GM19455 (cell line): Measurements from ENCODE around the gene DNHD1.
"Not testable (repeated sequence)": the region's sequence is repeated elsewhere in the genome, so short reads cannot be mapped to it uniquely, and the experiment has no call there.

Experiments used
- ATAC-seq: cut with Tn5 transposase; IDR thresholded peaks from one replicate; pipeline ENCODE4 v1.9.1; 2021; ENCODE audit not compliant: unreplicated experiment

The DNHD1 gene

DNA sequence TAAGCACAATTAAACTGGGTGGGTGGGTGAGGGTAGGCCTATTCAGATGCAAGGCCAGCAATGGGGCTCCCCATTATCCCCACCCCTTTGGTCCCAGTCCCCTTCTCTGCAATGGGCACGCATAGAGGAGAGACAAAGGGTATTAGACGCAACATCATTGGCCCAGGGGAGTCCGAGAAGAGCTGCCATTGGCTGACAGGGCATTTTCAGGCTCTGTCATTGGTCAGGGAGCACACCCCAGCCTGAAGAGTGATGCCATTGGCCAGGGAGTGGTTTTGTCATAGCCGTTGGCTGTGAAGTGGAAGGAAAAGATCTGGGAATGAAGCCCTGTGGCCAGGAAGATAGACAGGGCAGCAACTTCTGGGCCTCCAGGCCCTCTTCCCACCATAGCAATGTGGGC lies 20.5 kb upstream of the DNHD1 start:
- ATAC-seq, result no peak

- no peak for ATAC-seq
These were observed 16.7 kb upstream of the DNHD1 start for GRCh38 chr11:6480299-6480914.

- peak; percentile 99 for ATAC-seq
These were observed 15.8 kb upstream of the DNHD1 start, which contains the start of the genes ARFIP2 and TIMM10B for GRCh38 chr11:6481012-6481923. Gene ARFIP2, minus strand, starts transcription at chr11:6481331. Its CDS starts 910 bp downstream, at chr11:6480421. Gene TIMM10B, plus strand, starts transcription at chr11:6481501. Its CDS starts 16 bp downstream, at chr11:6481517.

GRCh38 chr11:6481924-6482275 lies 15.2 kb upstream of the DNHD1 start:
- peak; percentile 3 for ATAC-seq

GRCh38 chr11:6482441-6482840 lies 14.6 kb upstream of the DNHD1 start:
- ATAC-seq, result no peak

- ATAC-seq, result no peak
These were observed 14.1 kb upstream of the DNHD1 start for GRCh38 chr11:6483015-6483414.

DNA sequence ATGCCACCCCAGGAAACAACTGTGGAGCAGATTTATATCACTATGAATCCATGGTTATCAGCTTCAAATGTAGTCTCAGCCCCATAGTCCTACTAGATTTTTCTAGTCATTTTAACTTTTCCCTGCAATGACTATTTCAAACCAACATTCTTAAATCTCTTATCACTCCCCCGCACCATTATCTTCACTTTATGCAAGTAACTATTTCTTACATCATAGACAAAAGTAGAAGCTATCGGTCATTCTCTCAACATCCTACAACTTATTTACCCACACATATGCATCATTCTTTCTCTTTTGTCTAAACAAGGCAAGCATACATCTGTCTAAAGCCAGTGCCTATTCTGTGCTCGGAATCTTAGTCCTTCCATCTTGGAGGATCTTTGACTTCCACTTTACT lies 11.4 kb upstream of the DNHD1 start:
- ATAC-seq, result no peak

DNA sequence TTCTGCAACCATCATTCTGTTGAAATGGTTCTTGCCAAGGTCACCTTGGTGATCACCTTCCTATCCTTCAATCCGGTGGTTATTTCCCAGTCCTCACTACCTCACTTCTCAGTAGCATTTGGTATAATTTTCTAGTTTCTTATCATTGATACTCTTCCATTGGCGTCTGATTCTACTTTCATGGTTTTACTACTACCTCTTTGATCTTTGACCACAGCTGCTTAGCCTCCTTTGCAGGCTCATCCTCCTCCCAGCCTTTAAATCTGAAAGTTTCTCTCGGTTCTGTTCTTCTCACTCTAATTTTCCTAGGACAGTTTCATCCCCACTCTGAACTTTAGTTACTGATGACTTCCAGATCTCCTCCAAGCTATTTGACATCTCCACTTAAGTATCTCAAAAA lies 10.8 kb upstream of the DNHD1 start:
- no peak for ATAC-seq

DNA sequence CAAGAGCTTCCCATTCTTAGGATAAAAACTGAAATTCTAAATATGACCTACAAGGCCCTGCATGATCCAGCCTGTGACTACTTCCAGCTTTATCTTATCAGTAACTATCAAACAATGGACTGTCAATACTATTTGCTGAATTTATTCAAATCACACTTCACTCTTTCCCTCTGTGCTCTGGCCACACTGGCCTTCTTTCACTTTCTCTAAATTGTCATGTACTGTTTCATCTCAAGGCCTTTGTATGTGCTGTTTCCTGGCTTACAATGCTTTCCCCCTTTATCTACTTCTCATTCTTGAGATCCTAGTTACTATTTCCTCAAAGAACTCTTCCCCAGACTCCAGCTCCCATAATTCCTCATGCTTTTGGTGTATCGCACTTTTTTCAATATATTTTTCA lies 10.1 kb upstream of the DNHD1 start:
- no peak for ATAC-seq

- ATAC-seq, result no peak
These were observed 8.7 kb upstream of the DNHD1 start for GRCh38 chr11:6488342-6488741.

DNA sequence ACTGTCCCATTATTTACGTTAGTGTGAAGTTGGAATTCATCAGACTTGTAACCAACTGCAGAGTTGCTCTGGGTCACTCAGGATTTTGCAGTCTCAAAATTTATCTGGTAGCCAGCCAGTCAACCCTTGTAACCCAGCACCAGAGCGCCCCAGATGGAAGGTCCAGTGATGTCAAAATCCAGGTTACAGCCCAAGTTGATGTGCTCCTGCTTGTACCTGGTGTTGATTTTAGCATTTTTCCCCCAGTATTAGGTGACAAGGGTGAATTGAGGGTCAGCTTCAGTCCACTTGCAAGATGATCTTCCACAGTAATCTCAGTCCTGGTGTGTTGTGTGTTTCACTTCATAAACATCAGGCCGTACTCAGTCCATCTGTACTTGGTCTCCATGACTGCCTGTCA lies 8.3 kb upstream of the DNHD1 start:
- no peak for ATAC-seq

- ATAC-seq, result no peak
These were observed 7.8 kb upstream of the DNHD1 start for GRCh38 chr11:6489306-6489705.

DNA sequence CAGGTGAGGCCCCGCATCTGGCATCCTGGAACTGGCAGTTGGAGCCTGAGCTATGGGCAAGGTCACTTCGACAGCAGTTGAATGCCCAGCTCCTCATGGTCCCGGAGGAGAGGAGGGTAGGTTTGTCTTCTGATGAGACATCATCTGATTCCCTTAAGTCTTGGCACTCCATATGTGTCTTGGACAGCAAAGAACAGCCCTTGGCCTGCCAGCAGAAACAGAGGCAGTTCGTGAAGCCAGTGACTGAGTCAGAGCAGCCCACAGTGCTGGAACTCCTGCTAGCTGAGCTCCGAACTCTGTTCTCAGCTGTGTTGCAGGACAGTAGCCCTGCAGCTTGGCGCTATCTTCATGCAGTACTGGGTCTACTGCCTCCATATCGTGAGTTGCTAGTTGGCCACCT lies 1.0 kb downstream of the DNHD1 start:
- ATAC-seq, result no peak

DNA sequence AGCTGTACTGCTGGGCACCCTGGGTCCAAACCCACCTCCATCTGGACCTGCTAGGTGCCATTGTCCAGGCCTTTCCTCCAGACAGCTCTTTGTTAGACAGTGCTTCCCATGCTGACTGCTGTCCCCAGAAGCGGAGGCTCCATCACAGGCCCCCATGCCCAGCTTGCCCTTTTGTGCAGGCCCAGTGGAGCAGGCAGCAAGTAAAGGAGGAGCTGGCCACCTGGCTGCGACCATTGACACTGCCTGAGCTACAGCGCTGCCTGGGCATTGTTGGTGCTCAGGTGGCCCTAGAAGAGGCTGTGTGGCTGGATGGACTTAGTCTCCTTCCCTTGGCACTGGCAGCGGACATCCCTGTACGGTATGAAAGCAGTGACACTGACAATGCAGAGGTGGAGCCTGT lies 1.5 kb downstream of the DNHD1 start:
- no peak for ATAC-seq

GRCh38 chr11:6502382-6502781 lies 5.3 kb downstream of the DNHD1 start:
- ATAC-seq, result no peak

GRCh38 chr11:6504166-6504565 lies 7.1 kb downstream of the DNHD1 start:
- no peak for ATAC-seq

GRCh38 chr11:6505577-6506240 lies 8.6 kb downstream of the DNHD1 start:
- no peak for ATAC-seq

DNA sequence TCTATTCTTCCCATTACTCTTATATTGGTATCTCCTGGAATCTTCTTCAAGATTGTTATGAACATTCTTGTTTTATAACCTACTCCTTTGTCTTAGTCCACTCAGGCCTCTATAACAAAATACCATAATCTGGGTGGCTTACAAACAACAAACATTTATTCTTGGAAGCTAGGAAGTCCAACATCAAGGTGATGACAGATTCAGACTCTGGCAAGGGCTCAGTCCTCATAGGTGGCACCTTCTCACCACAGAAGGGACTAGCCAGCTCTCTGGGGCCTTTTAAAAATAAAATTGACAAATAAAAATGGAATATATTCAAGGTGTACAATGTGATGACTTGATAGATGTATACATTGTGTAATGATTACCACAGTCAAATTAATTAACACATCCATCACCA lies 19.8 kb downstream of the DNHD1 start:
- no peak for ATAC-seq

DNA sequence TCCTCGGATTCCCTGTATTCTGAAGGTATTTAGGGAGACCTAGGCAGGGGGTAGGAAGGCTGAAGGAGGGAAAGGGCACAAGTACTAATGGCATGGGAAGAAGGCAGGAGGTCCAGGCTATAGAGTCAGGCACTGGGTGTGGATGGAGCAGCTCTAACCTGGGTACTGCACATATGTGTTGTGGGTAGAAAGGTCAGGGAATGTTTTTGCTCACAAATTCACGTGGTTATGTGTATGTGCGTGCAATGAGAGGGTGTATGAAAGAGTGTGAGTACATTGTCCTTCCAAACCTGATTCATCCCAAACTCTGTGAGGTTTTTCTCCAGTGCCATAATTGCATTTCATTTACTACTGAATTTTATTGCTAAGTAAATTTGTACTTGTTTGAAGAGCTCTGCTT lies 23.2 kb downstream of the DNHD1 start:
- ATAC-seq, result no peak

DNA sequence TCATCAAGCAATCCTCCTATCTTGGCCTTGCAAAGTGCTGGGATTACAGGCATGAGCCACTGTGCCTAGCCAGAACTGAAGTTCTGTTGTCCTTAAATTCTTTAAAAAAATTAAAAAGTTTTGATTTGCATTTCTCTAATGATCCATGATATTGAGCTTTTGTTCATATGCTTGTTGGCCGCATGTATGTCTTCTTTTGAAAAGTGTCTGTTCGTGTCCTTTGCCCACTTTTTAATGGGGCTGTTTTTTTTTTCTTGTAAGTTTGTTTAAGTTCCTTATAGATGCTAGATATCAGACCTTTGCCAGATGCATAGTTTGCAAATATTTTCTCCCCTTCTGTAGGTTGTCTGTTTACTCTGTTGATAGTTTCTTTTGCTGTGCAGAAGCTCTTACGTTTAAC lies 24.9 kb downstream of the DNHD1 start:
- ATAC-seq, result not testable (repeated sequence)

GRCh38 chr11:6523253-6523652 lies 26.2 kb downstream of the DNHD1 start:
- no peak for ATAC-seq
